ENCODE measurements around the gene CEACAM6.
"Not testable (repeated sequence)": the region's sequence is repeated elsewhere in the genome, so short reads cannot be mapped to it uniquely, and the experiment has no call there.

The CEACAM6 gene

GRCh38 chr19:41755328-41755913 is at the start of gene CEACAM6:
Gene CEACAM6, plus strand, starts transcription at chr19:41755530. Its CDS starts 109 bp downstream, at chr19:41755639.
- no peak for DNase-seq

DNA sequence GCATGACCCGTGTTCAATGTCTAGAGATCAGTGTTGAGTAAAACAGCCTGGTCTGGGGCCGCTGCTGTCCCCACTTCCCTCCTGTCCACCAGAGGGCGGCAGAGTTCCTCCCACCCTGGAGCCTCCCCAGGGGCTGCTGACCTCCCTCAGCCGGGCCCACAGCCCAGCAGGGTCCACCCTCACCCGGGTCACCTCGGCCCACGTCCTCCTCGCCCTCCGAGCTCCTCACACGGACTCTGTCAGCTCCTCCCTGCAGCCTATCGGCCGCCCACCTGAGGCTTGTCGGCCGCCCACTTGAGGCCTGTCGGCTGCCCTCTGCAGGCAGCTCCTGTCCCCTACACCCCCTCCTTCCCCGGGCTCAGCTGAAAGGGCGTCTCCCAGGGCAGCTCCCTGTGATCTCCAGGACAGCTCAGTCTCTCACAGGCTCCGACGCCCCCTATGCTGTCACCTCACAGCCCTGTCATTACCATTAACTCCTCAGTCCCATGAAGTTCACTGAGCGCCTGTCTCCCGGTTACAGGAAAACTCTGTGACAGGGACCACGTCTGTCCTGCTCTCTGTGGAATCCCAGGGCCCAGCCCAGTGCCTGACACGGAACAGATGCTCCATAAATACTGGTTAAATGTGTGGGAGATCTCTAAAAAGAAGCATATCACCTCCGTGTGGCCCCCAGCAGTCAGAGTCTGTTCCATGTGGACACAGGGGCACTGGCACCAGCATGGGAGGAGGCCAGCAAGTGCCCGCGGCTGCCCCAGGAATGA is 48.4 kb upstream of the CEACAM6 start:
- DNase-seq: peak in 12 of 56 donors; percentile 0 to 38 (median 14)

DNA sequence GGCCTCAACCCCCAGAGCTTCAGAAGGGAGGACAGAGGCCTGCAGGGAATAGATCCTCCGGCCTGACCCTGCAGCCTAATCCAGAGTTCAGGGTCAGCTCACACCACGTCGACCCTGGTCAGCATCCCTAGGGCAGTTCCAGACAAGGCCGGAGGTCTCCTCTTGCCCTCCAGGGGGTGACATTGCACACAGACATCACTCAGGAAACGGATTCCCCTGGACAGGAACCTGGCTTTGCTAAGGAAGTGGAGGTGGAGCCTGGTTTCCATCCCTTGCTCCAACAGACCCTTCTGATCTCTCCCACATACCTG is 47.9 kb upstream of the CEACAM6 start:
- no peak for DNase-seq

DNA sequence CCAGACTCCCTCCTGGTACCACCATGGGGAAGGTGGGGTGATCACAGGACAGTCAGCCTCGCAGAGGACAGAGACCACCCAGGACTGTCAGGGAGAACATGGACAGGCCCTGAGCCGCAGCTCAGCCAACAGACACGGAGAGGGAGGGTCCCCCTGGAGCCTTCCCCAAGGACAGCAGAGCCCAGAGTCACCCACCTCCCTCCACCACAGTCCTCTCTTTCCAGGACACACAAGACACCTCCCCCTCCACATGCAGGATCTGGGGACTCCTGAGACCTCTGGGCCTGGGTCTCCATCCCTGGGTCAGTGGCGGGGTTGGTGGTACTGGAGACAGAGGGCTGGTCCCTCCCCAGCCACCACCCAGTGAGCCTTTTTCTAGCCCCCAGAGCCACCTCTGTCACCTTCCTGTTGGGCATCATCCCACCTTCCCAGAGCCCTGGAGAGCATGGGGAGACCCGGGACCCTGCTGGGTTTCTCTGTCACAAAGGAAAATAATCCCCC is 47.4 kb upstream of the CEACAM6 start:
- no peak for DNase-seq

GRCh38 chr19:41708481-41708880 is 46.8 kb upstream of the CEACAM6 start, which contains the start of gene CEACAM5:
Gene CEACAM5, plus strand, starts transcription at chr19:41708626. Its CDS starts 106 bp downstream, at chr19:41708732.
- DNase-seq: no peak

DNA sequence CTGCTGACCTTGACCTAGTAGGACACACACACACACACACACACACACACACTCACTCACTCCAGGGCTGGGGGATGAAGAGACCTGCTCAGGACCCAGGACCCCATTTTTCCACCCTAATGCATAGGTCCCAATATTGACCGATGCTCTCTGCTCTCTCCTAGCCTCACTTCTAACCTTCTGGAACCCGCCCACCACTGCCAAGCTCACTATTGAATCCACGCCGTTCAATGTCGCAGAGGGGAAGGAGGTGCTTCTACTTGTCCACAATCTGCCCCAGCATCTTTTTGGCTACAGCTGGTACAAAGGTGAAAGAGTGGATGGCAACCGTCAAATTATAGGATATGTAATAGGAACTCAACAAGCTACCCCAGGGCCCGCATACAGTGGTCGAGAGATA is 45.8 kb upstream of the CEACAM6 start:
- DNase-seq: not testable (repeated sequence)

DNA sequence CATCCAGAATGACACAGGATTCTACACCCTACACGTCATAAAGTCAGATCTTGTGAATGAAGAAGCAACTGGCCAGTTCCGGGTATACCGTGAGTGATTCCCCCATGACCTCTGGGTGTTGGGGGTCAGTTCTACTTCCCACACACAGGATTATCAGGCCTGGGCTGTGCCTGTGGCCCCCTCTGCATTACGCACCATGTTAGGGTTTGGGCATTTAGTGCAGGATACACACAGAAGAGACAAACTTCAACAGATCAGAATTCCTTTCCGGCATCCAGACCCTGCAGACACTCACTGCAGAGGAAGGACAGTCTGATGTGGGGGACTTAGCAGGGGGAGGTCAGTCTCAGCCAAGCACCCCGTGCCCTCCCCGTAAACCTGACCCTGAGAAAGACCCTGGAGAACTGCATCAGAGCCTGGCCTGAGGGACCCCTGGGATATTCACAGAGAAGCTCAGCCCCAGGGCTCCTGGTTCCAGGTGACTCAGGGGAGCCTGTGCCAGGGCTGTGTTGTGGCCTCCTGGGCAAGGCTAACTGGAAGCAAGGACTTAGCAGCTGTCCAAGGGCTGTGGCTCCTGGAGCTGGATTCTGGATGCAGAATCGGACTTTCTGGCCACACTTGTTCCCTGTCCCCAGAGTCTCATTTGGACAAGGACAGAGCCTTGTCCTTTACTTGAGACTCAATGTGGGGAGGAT is 45.2 kb upstream of the CEACAM6 start:
- DNase-seq: no peak

DNA sequence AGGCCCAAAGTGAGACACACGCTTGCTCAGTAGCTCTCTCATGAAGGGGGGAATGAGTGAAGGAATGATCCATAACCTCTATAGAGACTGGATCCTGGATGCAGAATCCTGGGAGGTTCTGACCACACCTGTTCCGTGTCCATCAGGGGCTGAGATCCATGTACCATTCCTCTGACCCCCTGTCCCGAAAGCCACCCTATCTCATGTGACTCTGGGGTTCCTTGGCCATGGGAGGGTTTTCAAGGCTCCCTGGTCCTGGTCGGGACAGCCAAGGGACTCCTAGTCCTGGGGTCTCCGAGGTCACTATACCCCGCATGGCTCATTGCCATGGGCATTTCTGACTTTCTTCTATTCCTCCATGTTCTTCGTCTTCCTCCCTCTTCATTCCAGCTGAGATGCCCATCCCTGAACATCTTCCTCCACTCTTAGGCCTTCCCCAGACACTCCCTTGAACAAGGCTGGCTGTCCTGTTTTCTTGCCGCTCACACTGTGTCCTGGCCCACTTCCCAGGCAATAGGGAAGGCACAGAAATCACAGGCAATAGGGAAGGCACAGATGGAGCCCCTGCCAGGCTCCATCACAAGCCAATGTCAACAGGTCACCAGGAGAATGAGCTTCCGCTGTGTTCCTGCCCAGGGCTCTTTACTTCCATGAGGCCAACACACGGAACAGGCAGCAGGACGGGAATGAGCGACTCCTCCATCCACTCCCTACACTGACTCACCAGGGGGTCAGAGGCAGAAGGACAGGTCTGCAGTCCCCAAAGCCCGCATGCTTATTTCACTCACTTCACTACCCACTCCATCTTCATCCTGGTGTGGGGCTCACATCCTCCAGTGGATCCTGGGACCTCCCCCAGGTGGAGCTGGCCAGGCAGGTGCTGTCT is 43.7 kb upstream of the CEACAM6 start:
- DNase-seq: no peak

GRCh38 chr19:41714598-41714997 is 40.7 kb upstream of the CEACAM6 start:
- DNase-seq: no peak

DNA sequence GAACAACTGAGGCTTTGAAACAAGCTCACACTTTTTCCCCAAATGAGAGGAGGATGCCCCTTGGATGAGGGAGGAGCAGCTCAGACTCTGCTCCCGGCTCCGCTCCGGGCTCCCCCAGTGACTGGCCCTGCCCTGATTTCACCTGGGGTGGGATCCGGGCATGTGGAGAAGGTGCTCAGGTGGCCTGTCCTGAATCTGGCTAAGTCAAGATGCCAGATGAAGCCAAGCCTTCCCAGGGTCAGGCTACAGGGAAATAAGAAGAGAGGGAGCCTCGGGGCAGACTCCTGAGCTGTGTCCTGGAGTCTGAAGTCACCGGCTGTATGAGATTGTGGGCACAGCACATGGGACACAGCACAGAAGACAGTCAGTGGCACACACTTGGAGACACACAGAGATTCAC is 36.6 kb upstream of the CEACAM6 start:
- no peak for DNase-seq

DNA sequence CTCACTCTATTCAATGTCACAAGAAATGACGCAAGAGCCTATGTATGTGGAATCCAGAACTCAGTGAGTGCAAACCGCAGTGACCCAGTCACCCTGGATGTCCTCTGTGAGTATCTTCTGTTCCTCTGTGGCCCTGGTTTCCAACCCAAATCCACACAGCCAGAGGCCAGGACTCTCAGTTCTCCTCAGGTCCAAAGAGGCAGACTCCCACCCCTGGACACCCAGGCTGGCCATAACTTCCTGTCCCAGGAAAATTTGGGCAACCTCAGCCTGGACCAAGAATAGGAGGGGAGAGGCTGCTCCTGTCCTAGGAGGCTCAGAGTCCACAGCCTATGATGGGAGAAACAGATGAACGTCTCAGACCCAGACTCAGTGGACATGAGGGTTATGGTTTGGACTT is 35.2 kb upstream of the CEACAM6 start:
- no peak for DNase-seq

- DNase-seq: no peak
Measured at GRCh38 chr19:41726493-41726892, 28.8 kb upstream of the CEACAM6 start.

GRCh38 chr19:41734156-41734555 is 21.2 kb upstream of the CEACAM6 start:
- DNase-seq: no peak

- DNase-seq: no peak
Measured at GRCh38 chr19:41734585-41734984, 20.7 kb upstream of the CEACAM6 start.

- DNase-seq: no peak
Measured at GRCh38 chr19:41735071-41735600, 20.2 kb upstream of the CEACAM6 start.

GRCh38 chr19:41739361-41739760 is 16.0 kb upstream of the CEACAM6 start:
- DNase-seq: no peak

DNA sequence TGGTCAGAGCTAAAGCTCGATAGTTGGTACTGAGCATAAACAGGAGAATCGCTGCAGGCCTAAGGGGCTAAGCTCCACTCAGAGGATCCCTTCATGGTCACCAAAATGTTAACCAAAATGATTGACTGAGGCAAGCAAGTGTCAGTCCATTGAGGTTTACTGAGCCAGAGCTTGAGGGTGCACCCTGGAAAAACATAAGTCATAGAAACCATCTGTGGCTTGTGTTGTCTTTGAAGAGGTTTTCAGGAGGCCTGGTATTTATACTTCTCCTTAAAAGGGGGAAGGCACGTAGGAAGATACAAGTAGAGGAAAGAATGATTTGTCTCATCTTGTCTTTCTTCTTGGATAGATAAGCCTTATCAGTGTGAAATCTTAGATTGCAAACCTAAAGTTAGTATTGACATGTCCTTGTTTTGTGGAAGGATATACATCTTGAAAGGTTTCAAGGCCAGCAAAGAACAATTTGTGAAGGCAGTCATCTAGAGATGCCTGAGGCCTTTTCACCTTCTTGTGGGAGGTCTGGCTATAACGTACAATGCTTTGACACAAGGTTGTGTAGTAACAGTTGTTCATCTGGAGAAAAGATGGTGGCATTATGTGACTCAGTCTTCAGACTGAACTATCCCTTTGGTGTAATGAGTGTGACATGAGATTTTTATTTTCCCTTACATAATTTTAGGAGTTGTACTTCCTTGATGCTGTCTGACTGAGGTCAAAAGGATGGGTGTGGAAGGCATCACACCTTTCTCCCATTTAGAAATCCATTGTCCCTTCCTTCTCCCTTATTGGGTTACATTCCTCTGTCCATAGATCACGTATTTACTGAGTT is 14.7 kb upstream of the CEACAM6 start:
- DNase-seq: no peak

GRCh38 chr19:41741244-41741554 is 14.1 kb upstream of the CEACAM6 start:
- DNase-seq: no peak

GRCh38 chr19:41744850-41745249 is 10.5 kb upstream of the CEACAM6 start:
- DNase-seq: no peak

DNA sequence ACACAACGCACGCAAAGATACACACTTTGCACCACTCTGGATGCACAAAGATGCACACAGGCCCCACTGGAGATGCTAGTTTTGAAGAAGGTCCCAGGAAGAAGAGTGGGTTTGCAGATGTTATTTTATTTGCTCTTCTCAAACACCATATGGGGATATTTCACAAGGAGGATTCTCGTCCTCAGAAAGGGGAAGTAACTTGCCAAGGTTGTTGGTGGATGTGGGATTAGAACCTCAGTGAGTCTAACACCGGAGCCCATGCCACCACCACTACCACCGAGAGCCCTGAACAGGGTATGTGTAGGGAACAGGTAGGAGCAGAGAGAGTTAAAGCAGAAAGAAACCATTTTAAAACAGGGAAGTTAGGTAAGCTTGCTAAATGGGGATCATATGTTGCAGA is 9.6 kb upstream of the CEACAM6 start:
- no peak for DNase-seq
